Hepatocyte (in vitro differentiated cells): Measurements from ENCODE around the gene NR2E3. TPM values are rescaled to one million over a fixed set of nuclear protein-coding genes. Genes with fewer than 3 reads are reported as not detected.

Source experiments
- DNase-seq: peaks from one replicate; pipeline ENCODE4 v3.0.0-alpha.2; 2016; ENCODE audit warnings: low spot score
- H2AFZ ChIP-seq: fragments of 200-600 bp; sonication (generic); 2 replicates; pipeline ENCODE4 v1.6.0; 2016; ENCODE audit warnings: antibody characterized with exemption, mild to moderate bottlenecking
- H3K27ac ChIP-seq: fragments of 200-600 bp; sonication (generic); 2 replicates; pipeline ENCODE4 v1.5.1; 2016; ENCODE audit warnings: mild to moderate bottlenecking
- H3K27me3 ChIP-seq: fragments of 200-600 bp; sonication (generic); 2 replicates; pipeline ENCODE4 v1.6.1; 2016
- H3K36me3 ChIP-seq: fragments of 200-600 bp; sonication (generic); replicated peaks from 2 replicates; pipeline ENCODE4 v1.5.1; 2016; ENCODE audit warnings: low read depth; ENCODE audit not compliant: insufficient read depth
- H3K4me1 ChIP-seq: fragments of 200-600 bp; sonication (generic); 2 replicates; pipeline ENCODE4 v1.5.1; 2016; ENCODE audit warnings: mild to moderate bottlenecking, moderate library complexity; ENCODE audit not compliant: insufficient read depth
- H3K4me2 ChIP-seq: fragments of 200-600 bp; sonication (generic); 2 replicates; pipeline ENCODE4 v1.6.0; 2016
- H3K4me3 ChIP-seq: fragments of 200-600 bp; sonication (generic); 2 replicates; pipeline ENCODE4 v1.5.1; 2016; ENCODE audit warnings: mild to moderate bottlenecking
- H3K79me2 ChIP-seq: fragments of 200-600 bp; sonication (generic); 2 replicates; pipeline ENCODE4 v1.6.0; 2017; ENCODE audit warnings: mild to moderate bottlenecking
- H3K9me2 ChIP-seq: fragments of 200-600 bp; sonication (generic); replicated peaks from 2 replicates; pipeline ENCODE4 v1.6.0; 2017; ENCODE audit warnings: mild to moderate bottlenecking; ENCODE audit not compliant: insufficient read depth
- H3K9me3 ChIP-seq: fragments of 200-600 bp; sonication (generic); 2 replicates; pipeline ENCODE4 v1.5.1; 2016; ENCODE audit warnings: low read depth, mild to moderate bottlenecking
- H4K20me1 ChIP-seq: fragments of 200-600 bp; sonication (generic); 2 replicates; pipeline ENCODE4 v1.6.0; 2016; ENCODE audit warnings: mild to moderate bottlenecking; ENCODE audit not compliant: insufficient read depth, poor library complexity, severe bottlenecking
- CTCF ChIP-seq: fragments of 200-600 bp; sonication (generic); IDR thresholded peaks from 2 replicates; pipeline ENCODE4 v1.5.1; 2016; ENCODE audit warnings: antibody characterized with exemption, mild to moderate bottlenecking; ENCODE audit not compliant: poor library complexity
- EZH2 ChIP-seq: fragments of 200-600 bp; sonication (generic); IDR thresholded peaks from 2 replicates; pipeline ENCODE4 v1.6.1; 2016; ENCODE audit warnings: antibody characterized with exemption, mild to moderate bottlenecking, borderline replicate concordance
- EZH2phosphoT487 ChIP-seq: fragments of 200-600 bp; sonication (generic); IDR thresholded peaks from one replicate; pipeline ENCODE4 v1.6.1; 2018; ENCODE audit warnings: antibody characterized with exemption, mild to moderate bottlenecking, low read depth, moderate library complexity; ENCODE audit not compliant: unreplicated experiment, severe bottlenecking
- WGBS: methylation state at CpG from one replicate; pipeline ENCODE4 v1.1.6; 2016; ENCODE audit warnings: low lambda C conversion rate; ENCODE audit errors: missing lambda C conversion rate; 5-methylcytosine and 5-hydroxymethylcytosine counted together
- polyA plus RNA-seq: library from polyadenylated mRNA; unstranded; fragments of >200 nt; fragmentation: Nextera tagmentation; extraction: Ambion mirVana; gene quantifications from 2 replicates; pipeline ENCODE4 v1.2.1, GENCODE V29; 2016
- total RNA-seq: library from RNA; depleted of rRNA; stranded (reverse); fragments of >200 nt; gene quantifications from 2 replicates; pipeline ENCODE4 v1.2.3, GENCODE V29; 2014

The NR2E3 gene
- total and polyA plus RNA-seq, 2 experiments from 2014 or later: 0.40 TPM; not detected in 1

GRCh38 chr15:71804226-71804625, 6.1 kb upstream of the NR2E3 start:
- DNase-seq: no peak
- WGBS: 73% methylated on average over 5 of the region's 5 CpGs

GRCh38 chr15:71804695-71805470, 5.5 kb upstream of the NR2E3 start:
- Histone ChIP-seq H3K79me2 (no peaks in the 10 kb centered on the region), H4K20me1 (no peaks in the 10 kb centered on the region), H3K9me3 (no peaks in the 10 kb centered on the region), H3K27me3 (no peaks in the 10 kb centered on the region), H2AFZ (no peak overlapping the region), H3K4me3 (no peak overlapping the region), H3K27ac (no peak overlapping the region), H3K36me3 (no peaks in the 10 kb centered on the region), H3K4me2 (no peak overlapping the region), H3K4me1 (peaks cover 6% of the 10 kb centered on the region), H3K9me2 (no peaks in the 10 kb centered on the region)
- WGBS: 71% methylated on average over 6 of the region's 6 CpGs
- DNase-seq: no peak
- TF ChIP-seq EZH2 (no peak), CTCF (no peak), EZH2phosphoT487 (no peak)

More at GRCh38 chr15:71804226-71804625, 6.1 kb upstream of the NR2E3 start:
- H4K20me1 ChIP-seq: no peaks in the 10 kb centered on the region
- peaks cover 6% of the 10 kb centered on the region for H3K4me1 ChIP-seq
- no peaks in the 10 kb centered on the region for H3K27me3 ChIP-seq
- no peak overlapping the region for H3K27ac ChIP-seq
- H3K4me2 ChIP-seq: no peak overlapping the region
- no peak overlapping the region for H2AFZ ChIP-seq
- H3K4me3 ChIP-seq: no peak overlapping the region
- H3K79me2 ChIP-seq: no peaks in the 10 kb centered on the region
- H3K9me2 ChIP-seq: no peaks in the 10 kb centered on the region
- TF ChIP-seq CTCF (no peak), EZH2 (no peak)
- H3K36me3 ChIP-seq: no peaks in the 10 kb centered on the region
- no peaks in the 10 kb centered on the region for H3K9me3 ChIP-seq

- Histone ChIP-seq H3K9me3 (no peaks in the 10 kb centered on the region), H3K9me2 (no peaks in the 10 kb centered on the region), H4K20me1 (no peaks in the 10 kb centered on the region), H3K4me2 (no peak overlapping the region), H3K79me2 (no peaks in the 10 kb centered on the region), H3K27me3 (no peaks in the 10 kb centered on the region), H3K36me3 (no peaks in the 10 kb centered on the region), H2AFZ (no peak overlapping the region), H3K27ac (no peak overlapping the region), H3K4me3 (no peak overlapping the region), H3K4me1 (peaks cover 6% of the 10 kb centered on the region)
- no peak for TF ChIP-seq EZH2
- TF ChIP-seq EZH2phosphoT487: no peak
- TF ChIP-seq CTCF: no peak
- WGBS: 25% methylated on average over 7 of the region's 7 CpGs
- DNase-seq: no peak
Measured at GRCh38 chr15:71806452-71806931, 3.9 kb upstream of the NR2E3 start.
